ENCODE results near the gene TM4SF4.

- TF ChIP-seq, protein P1, sequence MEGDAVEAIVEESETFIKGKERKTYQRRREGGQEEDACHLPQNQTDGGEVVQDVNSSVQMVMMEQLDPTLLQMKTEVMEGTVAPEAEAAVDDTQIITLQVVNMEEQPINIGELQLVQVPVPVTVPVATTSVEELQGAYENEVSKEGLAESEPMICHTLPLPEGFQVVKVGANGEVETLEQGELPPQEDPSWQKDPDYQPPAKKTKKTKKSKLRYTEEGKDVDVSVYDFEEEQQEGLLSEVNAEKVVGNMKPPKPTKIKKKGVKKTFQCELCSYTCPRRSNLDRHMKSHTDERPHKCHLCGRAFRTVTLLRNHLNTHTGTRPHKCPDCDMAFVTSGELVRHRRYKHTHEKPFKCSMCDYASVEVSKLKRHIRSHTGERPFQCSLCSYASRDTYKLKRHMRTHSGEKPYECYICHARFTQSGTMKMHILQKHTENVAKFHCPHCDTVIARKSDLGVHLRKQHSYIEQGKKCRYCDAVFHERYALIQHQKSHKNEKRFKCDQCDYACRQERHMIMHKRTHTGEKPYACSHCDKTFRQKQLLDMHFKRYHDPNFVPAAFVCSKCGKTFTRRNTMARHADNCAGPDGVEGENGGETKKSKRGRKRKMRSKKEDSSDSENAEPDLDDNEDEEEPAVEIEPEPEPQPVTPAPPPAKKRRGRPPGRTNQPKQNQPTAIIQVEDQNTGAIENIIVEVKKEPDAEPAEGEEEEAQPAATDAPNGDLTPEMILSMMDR (IDR thresholded peaks at IDR 0.05; ENCODE audit: insufficient read depth, low read depth, low read length): no peak
- no peak for TF ChIP-seq EZH2 (IDR thresholded peaks at IDR 0.05; ENCODE audit: insufficient read depth, low read length)
Measured at GRCh38 chr3:149516920-149517319, 42.4 kb downstream of the TM4SF4 start.

All from astrocyte (in vitro differentiated cells and primary cell).